AG04449 (cell line): ENCODE data around the gene CCDC201.

Experiments used
- CTCF ChIA-PET: fragments of 350-600 bp; formaldehyde crosslinking; extraction: SDS; loops from one replicate; lab custom pipeline; 2021; ENCODE audit warnings: antibody characterized with exemption; lab: Yijun Ruan, JAX
- POLR2A ChIA-PET: fragments of 400-600, 350-600 bp; formaldehyde crosslinking; extraction: SDS; loops from one replicate; lab custom pipeline; 2020; ENCODE audit warnings: antibody characterized with exemption, inconsistent platforms; lab: Yijun Ruan, JAX
- DNase-seq: peaks from one replicate; pipeline ENCODE4 v3.0.0-alpha.2; 2010; ENCODE audit warnings: low read depth, low spot score
- H3K4me3 ChIP-seq: 2 replicates; pipeline ENCODE4 v1.5.1; 2011; ENCODE audit warnings: low read depth, mild to moderate bottlenecking, control low read depth, low read length
- TF ChIP-seq, protein P1 (sequence below): IDR thresholded peaks from one replicate; pipeline ENCODE4 v1.5.1; 2011; ENCODE audit warnings: mild to moderate bottlenecking, moderate library complexity, low read length, control low read depth, inconsistent platforms; ENCODE audit not compliant: insufficient read depth; ENCODE audit errors: missing control alignments

Gene CCDC201

DNA sequence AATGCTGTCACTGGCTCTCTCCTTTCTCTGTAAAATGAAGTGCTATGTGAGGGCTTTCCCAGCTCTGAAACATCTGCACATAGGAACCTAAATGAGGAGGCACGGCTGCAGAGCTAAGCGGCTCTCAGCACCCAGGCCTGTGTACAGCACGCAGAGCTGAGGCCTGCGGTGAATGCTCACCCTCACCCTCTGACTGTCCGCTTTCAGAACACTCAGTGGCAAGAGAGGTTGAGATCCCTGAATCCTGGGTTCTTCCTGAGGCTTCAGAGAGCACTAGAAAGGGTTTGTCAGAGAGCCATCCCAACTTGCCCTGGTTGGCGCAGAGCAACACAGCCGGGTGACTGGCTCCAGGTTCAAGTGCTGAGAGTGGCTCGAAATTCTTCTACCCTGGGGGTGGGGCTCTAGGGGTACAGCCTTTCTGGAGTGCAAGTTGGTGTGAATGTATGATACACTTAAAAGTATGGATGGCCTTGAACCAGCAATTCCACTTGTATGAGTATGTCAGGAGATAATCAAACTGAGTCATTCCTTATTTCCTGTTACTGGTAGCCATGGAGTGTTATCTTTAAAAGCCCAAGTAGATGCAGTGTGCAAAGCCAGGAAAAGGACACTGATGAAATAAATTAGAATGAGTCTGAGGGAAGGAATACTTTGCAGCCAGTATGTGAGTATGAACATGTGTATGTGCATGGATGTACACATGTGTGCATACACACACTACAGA, 1.7 kb upstream of the CCDC201 start:
- POLR2A ChIA-PET, result no interaction called here
- H3K4me3 ChIP-seq, result no peak overlapping the region
- CTCF ChIA-PET, result interaction anchor here (0.8 to 1.7 kb wide), 3 partner anchors 10 to 16 kb away, joined by 4 to 8 read pairs (median 5); no protein-coding TSS in a partner anchor
- TF ChIP-seq, protein P1, sequence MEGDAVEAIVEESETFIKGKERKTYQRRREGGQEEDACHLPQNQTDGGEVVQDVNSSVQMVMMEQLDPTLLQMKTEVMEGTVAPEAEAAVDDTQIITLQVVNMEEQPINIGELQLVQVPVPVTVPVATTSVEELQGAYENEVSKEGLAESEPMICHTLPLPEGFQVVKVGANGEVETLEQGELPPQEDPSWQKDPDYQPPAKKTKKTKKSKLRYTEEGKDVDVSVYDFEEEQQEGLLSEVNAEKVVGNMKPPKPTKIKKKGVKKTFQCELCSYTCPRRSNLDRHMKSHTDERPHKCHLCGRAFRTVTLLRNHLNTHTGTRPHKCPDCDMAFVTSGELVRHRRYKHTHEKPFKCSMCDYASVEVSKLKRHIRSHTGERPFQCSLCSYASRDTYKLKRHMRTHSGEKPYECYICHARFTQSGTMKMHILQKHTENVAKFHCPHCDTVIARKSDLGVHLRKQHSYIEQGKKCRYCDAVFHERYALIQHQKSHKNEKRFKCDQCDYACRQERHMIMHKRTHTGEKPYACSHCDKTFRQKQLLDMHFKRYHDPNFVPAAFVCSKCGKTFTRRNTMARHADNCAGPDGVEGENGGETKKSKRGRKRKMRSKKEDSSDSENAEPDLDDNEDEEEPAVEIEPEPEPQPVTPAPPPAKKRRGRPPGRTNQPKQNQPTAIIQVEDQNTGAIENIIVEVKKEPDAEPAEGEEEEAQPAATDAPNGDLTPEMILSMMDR, result no peak
- DNase-seq, result peak; percentile 59

DNA sequence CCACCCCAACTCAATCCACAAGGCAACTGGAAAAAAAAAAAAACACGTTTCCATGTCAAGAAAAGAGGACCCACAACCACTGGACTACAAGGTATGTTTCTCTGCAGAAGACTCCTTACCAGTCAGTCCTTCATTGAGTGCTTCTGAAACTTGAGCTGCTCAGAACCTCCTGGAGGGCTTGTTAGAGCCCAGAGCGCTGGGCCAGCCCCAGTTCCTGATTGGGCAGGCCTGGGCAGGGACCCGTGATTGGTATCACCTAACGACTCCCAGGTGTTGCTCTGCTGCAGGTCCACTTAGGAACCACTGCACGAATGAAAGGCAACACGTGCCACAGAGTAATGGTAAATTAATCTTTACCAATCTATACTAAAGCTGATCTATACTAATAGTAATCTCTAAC, 473 bp upstream of the CCDC201 start:
- CTCF ChIA-PET, result interaction anchor here (0.9 to 1.7 kb wide), 5 partner anchors 8 to 1306 kb away, joined by 3 to 8 read pairs (median 4); no protein-coding TSS in a partner anchor
- POLR2A ChIA-PET, result no interaction called here
- TF ChIP-seq, protein P1, result no peak
- H3K4me3 ChIP-seq, result no peak overlapping the region
- DNase-seq, result no peak

DNA sequence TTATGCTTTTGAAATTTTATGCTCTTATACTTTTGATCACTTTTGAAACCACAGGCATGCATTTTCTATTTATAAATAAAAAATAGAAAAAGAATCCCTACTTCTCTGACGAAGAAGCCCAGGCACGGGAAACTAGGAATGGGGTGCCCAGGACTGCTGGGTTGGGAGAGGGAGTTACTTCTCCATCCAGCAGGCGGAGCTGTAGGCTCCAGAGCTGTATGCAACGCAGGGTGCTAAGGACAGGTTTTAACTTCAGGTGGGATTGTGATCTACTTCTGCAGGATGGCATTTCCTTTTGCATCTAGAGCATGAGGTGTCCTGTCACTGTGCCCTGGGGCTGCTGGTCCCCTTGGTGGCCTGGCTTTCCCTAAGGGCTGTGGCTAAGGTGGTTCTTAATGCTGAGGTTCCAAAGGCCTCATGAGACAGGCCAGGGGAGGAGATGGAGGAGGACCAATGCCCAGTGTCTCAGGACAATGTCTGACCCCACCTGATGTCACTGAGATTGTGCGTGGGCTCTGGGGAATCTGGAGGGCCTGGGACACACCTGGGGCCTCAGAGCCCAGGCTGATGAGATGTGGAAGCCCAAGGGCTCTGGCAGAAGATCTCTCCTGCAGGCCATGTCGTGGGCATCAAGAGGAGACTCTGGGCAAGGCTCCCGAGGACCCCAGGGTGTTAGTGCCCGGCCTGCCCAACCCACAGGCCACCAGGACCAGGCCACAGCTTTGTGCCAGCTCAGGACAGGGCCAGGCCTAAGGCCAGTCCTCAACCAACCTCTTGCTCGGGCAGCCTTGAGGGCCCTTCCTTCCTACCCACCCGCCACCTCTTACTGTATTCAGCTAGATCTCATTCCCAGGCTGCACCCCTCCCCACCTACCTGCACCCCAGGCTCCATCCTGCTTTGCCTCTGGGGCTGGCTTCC, 507 bp downstream of the CCDC201 start:
- H3K4me3 ChIP-seq, result no peak overlapping the region
- CTCF ChIA-PET, result interaction anchor here (1.2 to 1.7 kb wide), 3 partner anchors 12 to 50 kb away, joined by 3 to 5 read pairs (median 3); no protein-coding TSS in a partner anchor
- TF ChIP-seq, protein P1, result peak; percentile 37
- POLR2A ChIA-PET, result no interaction called here
- no peak for DNase-seq

DNA sequence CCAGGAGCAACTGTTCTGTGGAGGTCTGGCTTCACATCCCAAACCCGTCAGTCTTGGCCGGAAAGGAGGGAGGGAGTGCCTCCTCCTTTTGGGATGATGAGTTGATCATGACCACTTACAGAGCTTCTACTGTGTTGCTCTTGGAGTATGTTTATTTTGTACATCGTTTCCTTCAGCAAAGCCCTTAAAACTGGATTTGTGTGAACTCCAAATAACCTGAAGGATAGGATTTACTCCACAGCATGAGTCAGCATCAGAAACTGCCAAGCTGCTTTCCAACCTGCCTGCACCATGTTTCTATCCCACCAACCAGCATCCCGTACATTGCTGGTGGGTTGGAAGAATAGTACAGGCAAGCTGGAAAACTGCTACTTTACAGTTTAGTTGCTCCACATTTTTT, 3.5 kb downstream of the CCDC201 start:
- H3K4me3 ChIP-seq, result no peak overlapping the region
- peak; percentile 21 for DNase-seq
- ChIA-PET POLR2A (no interaction called here), CTCF (no interaction called here)
- TF ChIP-seq, protein P1, result no peak

DNA sequence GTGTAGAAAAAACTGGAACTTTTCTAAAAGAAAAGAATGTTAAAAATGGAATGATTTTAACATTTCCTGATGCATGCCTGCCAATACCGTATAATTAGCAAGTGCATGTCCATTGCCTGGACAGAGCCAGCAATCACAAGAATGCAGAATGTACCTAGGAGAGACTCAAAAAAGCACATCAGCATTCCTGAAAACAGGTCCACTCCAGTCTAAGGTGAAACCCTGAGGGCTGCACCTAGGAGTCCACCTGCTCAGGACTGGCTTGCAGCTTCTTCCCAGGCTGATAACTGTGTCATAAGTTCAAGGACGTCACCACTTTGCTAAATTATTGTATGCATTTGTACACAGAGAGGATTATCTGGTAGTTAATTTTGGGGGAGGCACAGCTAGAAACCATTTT, 5.4 kb downstream of the CCDC201 start:
- H3K4me3 ChIP-seq, result no peak overlapping the region
- POLR2A ChIA-PET, result no interaction called here
- CTCF ChIA-PET, result no interaction called here
- DNase-seq, result no peak
- TF ChIP-seq, protein P1, result no peak
